GM23338 (cell line): ENCODE measurements around the gene NKAIN2. TPM values are rescaled to one million over a fixed set of nuclear protein-coding genes. Genes with fewer than 3 reads are reported as not detected.

ENCODE experiments used
- ATAC-seq: fragments of 200-7000 bp; cut with Tn5 transposase; 3 replicates; pipeline ENCODE4 v1.9.1; 2020
- DNase-seq: peaks from one replicate; pipeline ENCODE4 v3.0.0-alpha.2; 2015; ENCODE audit warnings: low spot score
- H2AFZ ChIP-seq: fragments of 200-600 bp; sonication (generic); 2 replicates; pipeline ENCODE4 v1.8.0; 2016; ENCODE audit warnings: antibody characterized with exemption, mild to moderate bottlenecking, moderate library complexity
- H3F3A ChIP-seq: fragments of 200-600 bp; sonication (generic); replicated peaks from 2 replicates; pipeline ENCODE4 v1.8.0; 2017; ENCODE audit warnings: antibody characterized with exemption, mixed run types, low read depth
- H3K27ac ChIP-seq: fragments of 200-600 bp; sonication (generic); 2 replicates; pipeline ENCODE4 v1.6.1; 2016; ENCODE audit warnings: low read depth
- H3K27me3 ChIP-seq: fragments of 200-600 bp; sonication (generic); 2 replicates; pipeline ENCODE4 v1.8.0; 2016; ENCODE audit warnings: mild to moderate bottlenecking, mixed run types, moderate library complexity; ENCODE audit not compliant: insufficient read depth
- H3K36me3 ChIP-seq: fragments of 200-600 bp; sonication (generic); 2 replicates; pipeline ENCODE4 v1.8.0; 2016; ENCODE audit warnings: mild to moderate bottlenecking; ENCODE audit not compliant: insufficient read depth
- H3K4me1 ChIP-seq: fragments of 200-600 bp; sonication (generic); 2 replicates; pipeline ENCODE4 v1.8.0; 2016; ENCODE audit warnings: mild to moderate bottlenecking, moderate library complexity; ENCODE audit not compliant: insufficient read depth
- H3K4me2 ChIP-seq: fragments of 200-600 bp; sonication (generic); 2 replicates; pipeline ENCODE4 v1.7.1; 2017; ENCODE audit warnings: mixed run types
- H3K4me3 ChIP-seq: fragments of 200-600 bp; sonication (generic); 2 replicates; pipeline ENCODE4 v1.6.1; 2016; ENCODE audit warnings: mixed run types
- H3K79me2 ChIP-seq: fragments of 200-600 bp; sonication (generic); replicated peaks from 2 replicates; pipeline ENCODE4 v1.8.0; 2017; ENCODE audit warnings: mild to moderate bottlenecking; ENCODE audit not compliant: insufficient read depth
- H3K9me2 ChIP-seq: fragments of 200-600 bp; sonication (generic); 2 replicates; pipeline ENCODE4 v1.8.0; 2017; ENCODE audit not compliant: insufficient read depth
- H4K20me1 ChIP-seq: fragments of 200-600 bp; sonication (generic); replicated peaks from 2 replicates; pipeline ENCODE4 v1.8.0; 2017; ENCODE audit warnings: mild to moderate bottlenecking; ENCODE audit not compliant: insufficient read depth
- H3K27ac Mint-ChIP-seq: 2 replicates; pipeline ENCODE4 v1.8.0; 2020; ENCODE audit warnings: inconsistent platforms, mild to moderate bottlenecking, moderate library complexity, mixed read lengths
- H3K27me3 Mint-ChIP-seq: 3 replicates; pipeline ENCODE4 v1.8.0; 2022; ENCODE audit warnings: low read depth, mild to moderate bottlenecking, moderate library complexity, mixed read lengths, inconsistent platforms; ENCODE audit not compliant: insufficient read depth, poor library complexity
- H3K36me3 Mint-ChIP-seq: 3 replicates; pipeline ENCODE4 v1.8.0; 2021; ENCODE audit warnings: low read depth, mild to moderate bottlenecking, inconsistent platforms, moderate library complexity, mixed read lengths
- H3K4me1 Mint-ChIP-seq: 3 replicates; pipeline ENCODE4 v1.8.0; 2020; ENCODE audit warnings: mild to moderate bottlenecking, inconsistent platforms, mixed read lengths
- H3K4me3 Mint-ChIP-seq: 3 replicates; pipeline ENCODE4 v1.8.0; 2021; ENCODE audit warnings: moderate library complexity, mild to moderate bottlenecking, inconsistent platforms, mixed read lengths
- H3K9me3 Mint-ChIP-seq: 3 replicates; pipeline ENCODE4 v1.8.0; 2020; ENCODE audit warnings: moderate library complexity, mild to moderate bottlenecking, inconsistent platforms, mixed read lengths
- CREB1 ChIP-seq: fragments of 250-450 bp; sonication (Bioruptor Pico); IDR thresholded peaks from 2 replicates; pipeline ENCODE4 v1.5.0; 2020; ENCODE audit warnings: low read depth, mild to moderate bottlenecking, moderate library complexity
- CTCF ChIP-seq, 2 experiments: fragments of 200-600 bp in 1 of 2; sonication (generic) in 1 of 2; conservative IDR thresholded peaks; 2 replicates each; pipeline versions ENCODE4 v1.5.1 to v1.6.1; 2016 to 2017; ENCODE audit warnings: antibody characterized with exemption in 2 of 2, low read depth in 2 of 2, mild to moderate bottlenecking in 2 of 2, moderate library complexity in 1 of 2
- EZH2 ChIP-seq: fragments of 200-600 bp; sonication (generic); IDR thresholded peaks from one replicate; pipeline ENCODE4 v1.8.0; 2017; ENCODE audit warnings: antibody characterized with exemption, mild to moderate bottlenecking, low read depth; ENCODE audit not compliant: unreplicated experiment
- EZH2phosphoT487 ChIP-seq: fragments of 200-600 bp; sonication (generic); IDR thresholded peaks from one replicate; pipeline ENCODE4 v1.8.1; 2018; ENCODE audit warnings: antibody characterized with exemption; ENCODE audit not compliant: unreplicated experiment
- JUNB ChIP-seq: IDR thresholded peaks from one replicate; pipeline ENCODE4 v1.6.1; 2016; ENCODE audit warnings: antibody characterized with exemption; ENCODE audit not compliant: unreplicated experiment
- NANOG ChIP-seq: IDR thresholded peaks from 2 replicates; pipeline ENCODE4 v1.6.1; 2016; ENCODE audit warnings: antibody characterized with exemption, borderline replicate concordance
- POLR2AphosphoS5 ChIP-seq: IDR thresholded peaks from 2 replicates; pipeline ENCODE4 v1.6.1; 2016; ENCODE audit warnings: antibody characterized with exemption, low read depth
- STAT1 ChIP-seq: IDR thresholded peaks from one replicate; pipeline ENCODE4 v1.6.1; 2016; ENCODE audit warnings: antibody characterized with exemption; ENCODE audit not compliant: unreplicated experiment
- ZNF114 ChIP-seq: fragments of 250-450 bp; sonication (Bioruptor Pico); IDR thresholded peaks from 2 replicates; pipeline ENCODE4 v1.5.0; 2020; ENCODE audit warnings: mild to moderate bottlenecking, moderate library complexity
- ZNF331 ChIP-seq: fragments of 250-450 bp; sonication (Bioruptor Pico); IDR thresholded peaks from 2 replicates; pipeline ENCODE4 v1.5.0; 2020; ENCODE audit warnings: low read depth, mild to moderate bottlenecking, moderate library complexity
- polyA plus RNA-seq: library from polyadenylated mRNA; unstranded; fragments of >200 nt; fragmentation: Nextera tagmentation; extraction: Ambion mirVana; gene quantifications from 2 replicates; pipeline ENCODE4 v1.2.1, GENCODE V29; 2016
- total RNA-seq: library from RNA; depleted of rRNA; stranded (reverse); fragments of >200 nt; shearing (Covaris generic); gene quantifications from 2 replicates; pipeline ENCODE4 v1.2.3, GENCODE V29; 2014
- TF ChIP-seq, protein P1 (sequence below): IDR thresholded peaks from 2 replicates; pipeline ENCODE4 v1.6.1; 2016; ENCODE audit warnings: antibody characterized with exemption
- TF ChIP-seq, protein P2 (sequence below): fragments of 250-450 bp; sonication (Bioruptor Pico); IDR thresholded peaks from 2 replicates; pipeline ENCODE4 v1.5.0; 2020; ENCODE audit warnings: mild to moderate bottlenecking, moderate library complexity
- TF ChIP-seq, protein P3 (sequence below): IDR thresholded peaks from one replicate; pipeline ENCODE4 v1.6.1; 2018; ENCODE audit warnings: antibody characterized with exemption; ENCODE audit not compliant: unreplicated experiment

Gene NKAIN2
- total and polyA plus RNA-seq, 2 experiments from 2014 or later: 0.39 to 1.1 TPM

GRCh38 chr6:123913863-123914262 lies 110.2 kb downstream of the NKAIN2 start:
- DNase-seq (no peak), ATAC-seq (no peak)
- peak overlapping the region; percentile 66; the same call in 1 of the 2 replicates for H2AFZ ChIP-seq
- no peaks in the 10 kb centered on the region for H4K20me1 ChIP-seq
- H3K4me3 ChIP-seq: no peak overlapping the region
- no peak overlapping the region for H3K27ac ChIP-seq
- Mint-ChIP-seq H3K4me3 (no peak overlapping the region), H3K9me3 (no peaks in the 10 kb centered on the region), H3K4me1 (no peaks in the 10 kb centered on the region), H3K36me3 (no peaks in the 10 kb centered on the region), H3K27me3 (peaks cover 2% of the 10 kb centered on the region), H3K27ac (no peak overlapping the region)
- no peaks in the 10 kb centered on the region for H3K36me3 ChIP-seq
- TF ChIP-seq, protein P1, sequence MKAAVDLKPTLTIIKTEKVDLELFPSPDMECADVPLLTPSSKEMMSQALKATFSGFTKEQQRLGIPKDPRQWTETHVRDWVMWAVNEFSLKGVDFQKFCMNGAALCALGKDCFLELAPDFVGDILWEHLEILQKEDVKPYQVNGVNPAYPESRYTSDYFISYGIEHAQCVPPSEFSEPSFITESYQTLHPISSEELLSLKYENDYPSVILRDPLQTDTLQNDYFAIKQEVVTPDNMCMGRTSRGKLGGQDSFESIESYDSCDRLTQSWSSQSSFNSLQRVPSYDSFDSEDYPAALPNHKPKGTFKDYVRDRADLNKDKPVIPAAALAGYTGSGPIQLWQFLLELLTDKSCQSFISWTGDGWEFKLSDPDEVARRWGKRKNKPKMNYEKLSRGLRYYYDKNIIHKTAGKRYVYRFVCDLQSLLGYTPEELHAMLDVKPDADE: no peak
- TF ChIP-seq CTCF (conservative IDR thresholded peaks at IDR 0.05; ENCODE audit: low read depth in 2 of 2): no peak
- TF ChIP-seq NANOG: no peak
- TF ChIP-seq STAT1: no peak
- no peak for TF ChIP-seq JUNB
- TF ChIP-seq, protein P2, sequence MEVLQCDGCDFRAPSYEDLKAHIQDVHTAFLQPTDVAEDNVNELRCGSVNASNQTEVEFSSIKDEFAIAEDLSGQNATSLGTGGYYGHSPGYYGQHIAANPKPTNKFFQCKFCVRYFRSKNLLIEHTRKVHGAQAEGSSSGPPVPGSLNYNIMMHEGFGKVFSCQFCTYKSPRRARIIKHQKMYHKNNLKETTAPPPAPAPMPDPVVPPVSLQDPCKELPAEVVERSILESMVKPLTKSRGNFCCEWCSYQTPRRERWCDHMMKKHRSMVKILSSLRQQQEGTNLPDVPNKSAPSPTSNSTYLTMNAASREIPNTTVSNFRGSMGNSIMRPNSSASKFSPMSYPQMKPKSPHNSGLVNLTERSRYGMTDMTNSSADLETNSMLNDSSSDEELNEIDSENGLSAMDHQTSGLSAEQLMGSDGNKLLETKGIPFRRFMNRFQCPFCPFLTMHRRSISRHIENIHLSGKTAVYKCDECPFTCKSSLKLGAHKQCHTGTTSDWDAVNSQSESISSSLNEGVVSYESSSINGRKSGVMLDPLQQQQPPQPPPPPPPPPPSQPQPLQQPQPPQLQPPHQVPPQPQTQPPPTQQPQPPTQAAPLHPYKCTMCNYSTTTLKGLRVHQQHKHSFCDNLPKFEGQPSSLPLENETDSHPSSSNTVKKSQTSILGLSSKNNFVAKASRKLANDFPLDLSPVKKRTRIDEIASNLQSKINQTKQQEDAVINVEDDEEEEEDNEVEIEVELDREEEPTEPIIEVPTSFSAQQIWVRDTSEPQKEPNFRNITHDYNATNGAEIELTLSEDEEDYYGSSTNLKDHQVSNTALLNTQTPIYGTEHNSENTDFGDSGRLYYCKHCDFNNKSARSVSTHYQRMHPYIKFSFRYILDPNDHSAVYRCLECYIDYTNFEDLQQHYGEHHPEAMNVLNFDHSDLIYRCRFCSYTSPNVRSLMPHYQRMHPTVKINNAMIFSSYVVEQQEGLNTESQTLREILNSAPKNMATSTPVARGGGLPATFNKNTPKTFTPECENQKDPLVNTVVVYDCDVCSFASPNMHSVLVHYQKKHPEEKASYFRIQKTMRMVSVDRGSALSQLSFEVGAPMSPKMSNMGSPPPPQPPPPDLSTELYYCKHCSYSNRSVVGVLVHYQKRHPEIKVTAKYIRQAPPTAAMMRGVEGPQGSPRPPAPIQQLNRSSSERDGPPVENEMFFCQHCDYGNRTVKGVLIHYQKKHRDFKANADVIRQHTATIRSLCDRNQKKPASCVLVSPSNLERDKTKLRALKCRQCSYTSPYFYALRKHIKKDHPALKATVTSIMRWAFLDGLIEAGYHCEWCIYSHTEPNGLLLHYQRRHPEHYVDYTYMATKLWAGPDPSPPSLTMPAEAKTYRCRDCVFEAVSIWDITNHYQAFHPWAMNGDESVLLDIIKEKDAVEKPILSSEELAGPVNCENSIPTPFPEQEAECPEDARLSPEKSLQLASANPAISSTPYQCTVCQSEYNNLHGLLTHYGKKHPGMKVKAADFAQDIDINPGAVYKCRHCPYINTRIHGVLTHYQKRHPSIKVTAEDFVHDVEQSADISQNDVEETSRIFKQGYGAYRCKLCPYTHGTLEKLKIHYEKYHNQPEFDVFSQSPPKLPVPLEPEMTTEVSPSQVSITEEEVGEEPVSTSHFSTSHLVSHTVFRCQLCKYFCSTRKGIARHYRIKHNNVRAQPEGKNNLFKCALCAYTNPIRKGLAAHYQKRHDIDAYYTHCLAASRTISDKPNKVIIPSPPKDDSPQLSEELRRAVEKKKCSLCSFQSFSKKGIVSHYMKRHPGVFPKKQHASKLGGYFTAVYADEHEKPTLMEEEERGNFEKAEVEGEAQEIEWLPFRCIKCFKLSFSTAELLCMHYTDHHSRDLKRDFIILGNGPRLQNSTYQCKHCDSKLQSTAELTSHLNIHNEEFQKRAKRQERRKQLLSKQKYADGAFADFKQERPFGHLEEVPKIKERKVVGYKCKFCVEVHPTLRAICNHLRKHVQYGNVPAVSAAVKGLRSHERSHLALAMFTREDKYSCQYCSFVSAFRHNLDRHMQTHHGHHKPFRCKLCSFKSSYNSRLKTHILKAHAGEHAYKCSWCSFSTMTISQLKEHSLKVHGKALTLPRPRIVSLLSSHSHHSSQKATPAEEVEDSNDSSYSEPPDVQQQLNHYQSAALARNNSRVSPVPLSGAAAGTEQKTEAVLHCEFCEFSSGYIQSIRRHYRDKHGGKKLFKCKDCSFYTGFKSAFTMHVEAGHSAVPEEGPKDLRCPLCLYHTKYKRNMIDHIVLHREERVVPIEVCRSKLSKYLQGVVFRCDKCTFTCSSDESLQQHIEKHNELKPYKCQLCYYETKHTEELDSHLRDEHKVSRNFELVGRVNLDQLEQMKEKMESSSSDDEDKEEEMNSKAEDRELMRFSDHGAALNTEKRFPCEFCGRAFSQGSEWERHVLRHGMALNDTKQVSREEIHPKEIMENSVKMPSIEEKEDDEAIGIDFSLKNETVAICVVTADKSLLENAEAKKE (CRISPR knock-in tag): no peak
- no peak for TF ChIP-seq ZNF331 (CRISPR knock-in tag)
- TF ChIP-seq EZH2phosphoT487: no peak
- no peak for TF ChIP-seq POLR2AphosphoS5
- TF ChIP-seq ZNF114 (CRISPR knock-in tag): no peak
- TF ChIP-seq CREB1 (CRISPR knock-in tag): no peak
- TF ChIP-seq, protein P3, sequence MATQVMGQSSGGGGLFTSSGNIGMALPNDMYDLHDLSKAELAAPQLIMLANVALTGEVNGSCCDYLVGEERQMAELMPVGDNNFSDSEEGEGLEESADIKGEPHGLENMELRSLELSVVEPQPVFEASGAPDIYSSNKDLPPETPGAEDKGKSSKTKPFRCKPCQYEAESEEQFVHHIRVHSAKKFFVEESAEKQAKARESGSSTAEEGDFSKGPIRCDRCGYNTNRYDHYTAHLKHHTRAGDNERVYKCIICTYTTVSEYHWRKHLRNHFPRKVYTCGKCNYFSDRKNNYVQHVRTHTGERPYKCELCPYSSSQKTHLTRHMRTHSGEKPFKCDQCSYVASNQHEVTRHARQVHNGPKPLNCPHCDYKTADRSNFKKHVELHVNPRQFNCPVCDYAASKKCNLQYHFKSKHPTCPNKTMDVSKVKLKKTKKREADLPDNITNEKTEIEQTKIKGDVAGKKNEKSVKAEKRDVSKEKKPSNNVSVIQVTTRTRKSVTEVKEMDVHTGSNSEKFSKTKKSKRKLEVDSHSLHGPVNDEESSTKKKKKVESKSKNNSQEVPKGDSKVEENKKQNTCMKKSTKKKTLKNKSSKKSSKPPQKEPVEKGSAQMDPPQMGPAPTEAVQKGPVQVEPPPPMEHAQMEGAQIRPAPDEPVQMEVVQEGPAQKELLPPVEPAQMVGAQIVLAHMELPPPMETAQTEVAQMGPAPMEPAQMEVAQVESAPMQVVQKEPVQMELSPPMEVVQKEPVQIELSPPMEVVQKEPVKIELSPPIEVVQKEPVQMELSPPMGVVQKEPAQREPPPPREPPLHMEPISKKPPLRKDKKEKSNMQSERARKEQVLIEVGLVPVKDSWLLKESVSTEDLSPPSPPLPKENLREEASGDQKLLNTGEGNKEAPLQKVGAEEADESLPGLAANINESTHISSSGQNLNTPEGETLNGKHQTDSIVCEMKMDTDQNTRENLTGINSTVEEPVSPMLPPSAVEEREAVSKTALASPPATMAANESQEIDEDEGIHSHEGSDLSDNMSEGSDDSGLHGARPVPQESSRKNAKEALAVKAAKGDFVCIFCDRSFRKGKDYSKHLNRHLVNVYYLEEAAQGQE: no peak
- TF ChIP-seq EZH2: no peak
- no peaks in the 10 kb centered on the region for H3F3A ChIP-seq
- H3K4me2 ChIP-seq: no peak overlapping the region
- no peaks in the 10 kb centered on the region for H3K4me1 ChIP-seq
- H3K9me2 ChIP-seq: no peaks in the 10 kb centered on the region
- H3K27me3 ChIP-seq: no peaks in the 10 kb centered on the region
- H3K79me2 ChIP-seq: no peaks in the 10 kb centered on the region
